Mesodermal cell (in vitro differentiated cells): ENCODE measurements around the gene C1QL3. TPM values are rescaled to one million over a fixed set of nuclear protein-coding genes. Genes with fewer than 3 reads are reported as not detected.
A peak's percentile ranks its signal among the peaks of the same experiment; 100 is the strongest.

Experiments
- H3K27ac ChIP-seq: 2 replicates; pipeline ENCODE4 v1.7.0; 2013; ENCODE audit warnings: mild to moderate bottlenecking, low read depth, low read length, moderate library complexity; ENCODE audit not compliant: severe bottlenecking
- H3K36me3 ChIP-seq: 2 replicates; pipeline ENCODE4 v1.7.1; 2013; ENCODE audit warnings: mild to moderate bottlenecking, low read length, moderate library complexity; ENCODE audit not compliant: control insufficient read depth, insufficient read depth
- H3K4me1 ChIP-seq: one replicate; pipeline ENCODE4 v1.7.1; 2013; ENCODE audit warnings: mild to moderate bottlenecking, low read length; ENCODE audit not compliant: insufficient read depth, control insufficient read depth, poor library complexity, severe bottlenecking
- H3K4me3 ChIP-seq: 2 replicates; pipeline ENCODE4 v1.7.0; 2013; ENCODE audit warnings: low read length, control low read depth, mild to moderate bottlenecking; ENCODE audit not compliant: insufficient read depth, poor library complexity, severe bottlenecking; ENCODE audit errors: extremely low read depth
- H3K9me3 ChIP-seq: 2 replicates; pipeline ENCODE4 v1.7.1; 2013; ENCODE audit warnings: mild to moderate bottlenecking, low read length, moderate library complexity; ENCODE audit not compliant: control insufficient read depth
- WGBS, 2 experiments: methylation state at CpG; one replicate each; pipeline ENCODE4 v1.1.5; 2013; ENCODE audit warnings: missing lambda C conversion rate in 2 of 2; ENCODE audit not compliant: insufficient coverage in 2 of 2; 5-methylcytosine and 5-hydroxymethylcytosine counted together
- polyA plus RNA-seq, 2 experiments: library from polyadenylated mRNA; stranded (reverse); fragments of 50-300 nt; gene quantifications; one replicate each; pipeline ENCODE4 v1.2.3, GENCODE V29; 2013

The C1QL3 gene
- polyA plus RNA-seq (2013, experiment 1 of 2) = 0.41 TPM
- polyA plus RNA-seq (2013, experiment 2 of 2) = 0.46 TPM

DNA sequence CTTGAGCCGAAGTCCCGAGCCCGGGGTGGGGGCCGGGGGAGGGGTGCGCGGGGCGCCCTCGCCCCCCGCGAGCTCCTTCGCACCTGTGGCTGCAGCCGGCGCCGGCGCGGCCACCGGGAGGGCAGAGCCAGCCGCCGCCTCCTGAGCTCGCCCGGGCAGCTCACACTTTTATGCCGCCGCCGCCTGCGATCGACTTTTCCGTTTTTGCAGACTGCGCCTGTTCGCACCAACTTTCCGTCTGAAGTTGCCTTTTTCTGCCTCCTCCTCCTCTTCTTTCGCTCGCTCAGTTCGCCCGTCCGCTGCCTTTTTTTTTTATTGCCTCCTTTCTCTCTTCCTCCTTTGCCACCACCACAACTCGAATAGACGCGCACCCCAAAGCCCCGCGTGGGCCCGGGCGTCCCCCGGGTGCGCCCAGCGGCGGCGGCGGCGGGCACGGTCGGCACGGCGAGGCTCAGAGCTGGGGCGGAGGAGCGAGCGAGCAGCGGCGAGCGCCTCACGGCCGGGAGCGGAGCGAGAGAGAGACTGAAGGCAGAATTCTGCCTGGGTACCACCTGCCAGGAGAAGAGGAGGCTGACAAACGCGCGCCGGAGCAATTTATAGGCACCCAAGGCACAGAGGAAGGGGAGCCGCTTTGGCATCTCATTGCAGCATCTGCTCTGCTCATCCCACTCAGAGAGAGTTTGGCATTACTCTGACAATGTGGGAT is at the start of gene C1QL3:
TSS of gene C1QL3 (minus strand) at position 569 of the 706 bp plus-strand sequence. CDS start 814 bp downstream, outside the sequence.
- H3K9me3 ChIP-seq = no peaks in the 10 kb centered on the region
- peak within 1 kb of the TSS; percentile 48 for H3K4me3 ChIP-seq
- no peak within 1 kb of the TSS for H3K27ac ChIP-seq
- no peaks in the 10 kb centered on the region for H3K36me3 ChIP-seq
- 0 to 1% methylated on average over 47 to 54 of the region's 68 CpGs for WGBS, 2 experiments
- no peaks in the 10 kb centered on the region for H3K4me1 ChIP-seq

DNA sequence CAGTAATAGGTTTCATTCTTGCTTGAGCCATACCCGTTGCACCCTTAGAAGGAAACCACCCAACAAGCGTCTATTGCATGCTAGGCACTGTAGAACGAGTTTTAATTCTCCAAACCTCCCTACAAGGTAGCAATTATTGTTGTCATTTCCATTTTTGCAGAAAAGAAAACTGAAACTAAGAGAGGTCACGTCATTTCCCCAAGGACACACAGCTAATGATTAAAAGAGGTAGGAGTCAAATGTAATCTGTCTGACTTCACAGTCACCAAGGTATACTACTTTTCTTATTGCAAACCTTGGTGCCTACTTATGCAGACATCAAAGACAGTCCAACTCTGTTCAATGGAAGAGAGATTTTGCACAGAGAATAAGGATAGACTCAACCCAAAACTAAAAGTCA is 49.1 kb upstream of the C1QL3 start:
- no peak overlapping the region for H3K27ac ChIP-seq
- H3K4me3 ChIP-seq = no peak overlapping the region
- 80% methylated on average over 1 of the region's 4 CpGs; no CpG with 5 or more reads in 1 of the 2 experiments for WGBS, 2 experiments

DNA sequence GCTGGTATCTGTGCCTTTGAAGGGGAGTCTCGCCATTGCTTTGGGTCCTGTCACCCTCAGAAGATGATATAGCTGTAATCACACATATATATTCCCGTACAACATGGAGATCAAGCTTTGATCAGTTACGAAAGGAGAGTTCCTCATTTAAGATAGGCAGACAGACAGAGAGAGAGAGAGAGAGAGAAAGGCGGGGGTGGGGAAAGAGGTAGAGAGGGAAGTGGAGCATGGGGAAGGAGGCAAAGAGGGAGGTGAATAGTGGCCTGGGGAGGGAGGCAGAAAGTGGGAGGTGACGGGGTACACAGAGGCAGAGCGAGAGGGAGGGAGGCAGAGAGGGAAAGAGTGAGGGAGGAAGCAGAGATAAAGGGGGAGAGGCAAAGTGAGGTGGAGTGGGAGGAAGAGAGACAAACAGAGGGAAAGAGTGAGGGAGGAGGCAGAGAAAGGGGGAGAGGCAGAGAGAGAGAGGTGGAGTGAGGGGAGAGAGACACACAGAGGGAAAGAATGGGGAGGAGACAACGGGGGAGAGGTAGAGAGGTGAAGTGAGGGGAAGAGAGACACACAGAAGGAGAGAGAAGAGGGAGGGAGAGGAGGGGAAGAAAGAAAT is 44.6 kb upstream of the C1QL3 start:
- H3K4me3 ChIP-seq = no peak overlapping the region
- H3K27ac ChIP-seq = no peak overlapping the region
- H3K9me3 ChIP-seq = no peaks in the 10 kb centered on the region
- 65 to 74% methylated on average over 5 of the region's 7 CpGs for WGBS, 2 experiments
- H3K4me1 ChIP-seq = no peaks in the 10 kb centered on the region
- H3K36me3 ChIP-seq = no peaks in the 10 kb centered on the region

More for the DNA sequence above, 49.1 kb upstream of the C1QL3 start:
- Histone ChIP-seq H3K36me3 (no peaks in the 10 kb centered on the region), H3K4me1 (no peaks in the 10 kb centered on the region), H3K9me3 (no peaks in the 10 kb centered on the region)

DNA sequence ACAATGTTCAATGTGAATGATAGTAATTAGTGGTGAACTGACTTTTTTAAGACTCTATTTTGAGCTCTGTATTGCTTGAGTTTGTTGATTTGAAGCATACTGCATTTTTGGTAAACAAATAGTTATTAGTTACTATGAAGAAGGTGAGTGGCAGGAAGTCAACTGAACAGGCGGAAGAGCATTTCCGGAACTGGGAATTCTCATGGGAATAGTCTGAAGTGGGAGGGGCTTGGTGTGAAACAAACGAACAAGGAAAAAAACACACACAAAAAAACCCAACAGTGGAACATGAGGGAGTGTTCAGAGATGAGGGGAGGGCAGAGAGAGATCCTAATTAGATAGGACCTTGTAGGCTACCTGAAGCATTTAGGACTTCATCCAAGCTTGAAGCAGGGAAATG is 43.9 kb upstream of the C1QL3 start:
- H3K4me3 ChIP-seq = no peak overlapping the region
- H3K4me1 ChIP-seq = no peaks in the 10 kb centered on the region
- WGBS, 2 experiments = 86% methylated on average over 1 of the region's 3 CpGs; no CpG with 5 or more reads in 1 of the 2 experiments
- no peaks in the 10 kb centered on the region for H3K36me3 ChIP-seq
- no peak overlapping the region for H3K27ac ChIP-seq
- H3K9me3 ChIP-seq = no peaks in the 10 kb centered on the region

DNA sequence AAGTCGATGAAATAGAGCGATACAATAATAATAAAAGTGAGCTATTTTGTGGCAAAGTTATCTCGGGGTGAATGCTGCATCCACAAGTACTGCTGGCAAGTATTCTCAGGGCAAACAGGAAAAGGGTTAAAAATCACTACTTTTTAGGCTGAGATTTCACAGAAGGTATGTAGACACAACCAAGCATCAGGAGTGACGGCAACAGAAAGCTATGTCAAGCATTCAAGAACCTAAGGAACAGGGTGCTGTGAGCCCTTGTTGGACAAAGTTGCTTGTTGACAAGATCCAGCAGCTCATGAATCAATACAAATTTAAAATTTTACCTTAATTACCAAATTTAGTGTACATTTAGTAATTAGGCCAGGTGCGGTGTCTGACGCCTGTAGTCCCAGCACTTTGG is 41.2 kb upstream of the C1QL3 start:
- WGBS, 2 experiments = 83 to 93% methylated on average over 3 to 4 of the region's 6 CpGs
- no peaks in the 10 kb centered on the region for H3K36me3 ChIP-seq
- no peaks in the 10 kb centered on the region for H3K9me3 ChIP-seq
- no peak overlapping the region for H3K4me3 ChIP-seq
- no peaks in the 10 kb centered on the region for H3K4me1 ChIP-seq
- H3K27ac ChIP-seq = no peak overlapping the region

DNA sequence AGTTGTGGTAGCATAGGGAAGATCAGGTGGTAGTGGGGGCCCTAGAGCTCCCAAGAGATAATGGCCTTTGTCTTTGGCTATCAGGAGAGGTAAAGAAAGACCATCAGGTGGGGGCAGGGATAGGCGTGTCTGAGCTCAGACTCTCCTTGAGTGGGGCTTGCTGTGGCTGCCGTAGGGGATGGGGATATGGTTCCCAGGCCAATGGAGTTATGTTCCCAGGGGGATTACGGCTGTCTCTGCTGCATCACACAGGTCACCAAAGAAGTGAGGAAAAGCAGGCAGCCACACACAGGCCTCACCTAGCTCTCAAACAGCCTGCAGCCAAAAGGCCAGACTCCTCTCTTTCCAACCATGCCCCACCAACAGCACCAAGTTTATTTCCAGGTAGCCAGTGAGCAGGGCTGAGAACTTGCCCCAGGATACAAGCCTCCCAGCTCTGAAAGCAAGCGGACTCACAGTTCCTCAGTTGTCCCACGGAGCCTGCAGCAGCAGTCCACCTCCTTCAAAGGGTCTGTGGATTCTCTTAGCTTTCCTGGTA is 37.6 kb upstream of the C1QL3 start:
- WGBS, 2 experiments = 80 to 84% methylated on average over 4 to 5 of the region's 5 CpGs
- no peaks in the 10 kb centered on the region for H3K9me3 ChIP-seq
- no peaks in the 10 kb centered on the region for H3K4me1 ChIP-seq
- H3K4me3 ChIP-seq = no peak overlapping the region
- no peak overlapping the region for H3K27ac ChIP-seq
- H3K36me3 ChIP-seq = no peaks in the 10 kb centered on the region

DNA sequence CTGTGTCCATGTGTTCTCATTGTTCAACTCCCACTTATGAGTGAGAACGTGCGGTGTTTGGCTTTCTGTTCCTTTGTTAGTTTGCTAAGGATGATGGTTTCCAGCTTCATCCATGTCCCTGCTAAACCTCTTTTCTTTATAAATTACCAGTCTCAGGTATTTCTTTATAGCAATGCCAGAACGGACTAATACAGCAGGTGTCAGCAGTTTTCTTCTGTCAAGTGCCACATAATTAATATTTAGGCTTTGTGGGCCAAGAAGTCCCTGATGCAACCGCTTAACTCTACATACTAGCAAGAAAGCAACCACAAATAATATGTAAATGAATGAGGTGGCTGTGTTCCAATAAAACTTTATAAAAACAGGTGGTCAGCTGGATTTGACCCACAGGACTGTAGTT is 26.3 kb upstream of the C1QL3 start:
- WGBS, 2 experiments = 83% methylated on average over 1 of the region's 4 CpGs; no CpG with 5 or more reads in 1 of the 2 experiments
- Histone ChIP-seq H3K4me1 (no peaks in the 10 kb centered on the region), H3K4me3 (no peak overlapping the region), H3K9me3 (no peaks in the 10 kb centered on the region), H3K36me3 (no peaks in the 10 kb centered on the region), H3K27ac (no peak overlapping the region)

DNA sequence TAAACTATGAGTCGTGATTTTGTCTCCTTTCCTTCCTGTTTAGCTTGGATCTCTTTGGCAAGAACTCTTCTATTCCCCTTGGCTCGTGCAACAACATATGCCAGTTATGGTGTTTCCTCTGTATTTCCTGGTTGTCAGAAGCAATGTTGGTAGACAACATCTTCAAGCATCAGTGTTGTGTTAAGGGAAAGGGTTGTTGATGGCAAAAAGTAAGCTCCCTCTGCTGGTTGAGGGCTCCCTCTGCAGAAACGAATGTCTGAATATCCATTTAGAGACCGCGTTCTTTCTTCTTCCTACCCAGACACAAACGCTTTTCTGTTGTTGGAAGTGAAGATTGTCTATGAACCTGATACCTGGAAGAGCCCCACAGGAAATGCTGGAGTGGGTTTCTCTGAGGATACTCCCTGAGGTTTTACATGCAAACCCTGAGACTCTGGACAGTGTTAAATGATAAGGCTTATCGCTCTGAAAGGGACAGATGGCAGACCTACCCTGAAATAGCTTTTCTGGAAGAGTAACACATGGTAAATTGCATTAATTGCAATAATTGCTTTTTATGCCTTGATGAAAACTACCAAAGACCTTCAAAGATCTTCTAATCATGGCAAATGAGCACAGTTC is 23.5 kb upstream of the C1QL3 start:
- Histone ChIP-seq H3K36me3 (no peaks in the 10 kb centered on the region), H3K9me3 (no peaks in the 10 kb centered on the region), H3K4me1 (no peaks in the 10 kb centered on the region), H3K27ac (no peak overlapping the region), H3K4me3 (no peak overlapping the region)
- 60 to 83% methylated on average over 2 of the region's 7 CpGs for WGBS, 2 experiments

DNA sequence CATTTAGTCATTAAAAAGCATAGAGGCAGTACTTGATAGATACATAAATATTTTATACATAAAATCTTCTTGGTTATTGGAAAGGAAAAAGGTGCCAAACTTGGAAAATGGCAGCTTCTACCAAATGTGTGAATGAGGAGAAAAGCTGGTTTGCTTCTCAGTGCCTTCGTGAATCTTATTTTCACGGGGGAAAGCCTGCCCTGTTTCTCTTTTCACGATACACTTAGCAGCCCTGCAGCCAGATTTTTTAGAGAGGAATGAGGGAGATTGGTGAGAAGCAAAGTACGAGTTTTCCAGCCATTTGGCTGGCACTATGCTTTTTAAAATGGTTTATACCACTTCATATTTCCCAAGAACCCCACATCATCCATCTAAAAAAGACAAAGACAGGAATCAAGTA is 22.9 kb upstream of the C1QL3 start:
- WGBS, 2 experiments = 85 to 100% methylated on average over 1 to 3 of the region's 4 CpGs
- Histone ChIP-seq H3K4me1 (no peaks in the 10 kb centered on the region), H3K4me3 (no peak overlapping the region), H3K9me3 (no peaks in the 10 kb centered on the region), H3K36me3 (no peaks in the 10 kb centered on the region), H3K27ac (no peak overlapping the region)

DNA sequence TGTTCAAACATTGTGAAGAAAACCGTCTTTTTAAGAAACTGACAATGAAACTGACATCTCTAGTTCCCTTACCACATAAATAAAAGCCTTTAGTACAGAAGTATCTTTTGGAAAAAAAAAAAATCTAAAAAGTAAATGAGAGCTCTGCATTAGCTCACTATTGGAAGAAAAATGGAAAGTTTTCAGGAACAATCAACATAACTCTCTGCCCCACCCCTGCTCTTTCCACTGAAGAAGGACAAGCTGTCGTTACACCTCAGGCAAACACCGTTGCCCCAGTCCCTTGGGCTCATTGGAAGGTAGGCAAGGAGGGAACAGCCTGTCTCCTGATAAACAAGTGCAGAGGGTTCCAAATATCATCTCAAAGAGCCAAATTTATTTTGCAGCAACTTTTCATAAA is 22.4 kb upstream of the C1QL3 start:
- no peaks in the 10 kb centered on the region for H3K9me3 ChIP-seq
- no peak overlapping the region for H3K27ac ChIP-seq
- no peak overlapping the region for H3K4me3 ChIP-seq
- no peaks in the 10 kb centered on the region for H3K36me3 ChIP-seq
- WGBS, 2 experiments = 100% methylated on average over 2 of the region's 3 CpGs; no CpG with 5 or more reads in 1 of the 2 experiments
- H3K4me1 ChIP-seq = no peaks in the 10 kb centered on the region
